ENCODE results near the gene ABHD12B.
A peak's percentile ranks its signal among the peaks of the same experiment; 100 is the strongest.

Gene ABHD12B, protein sequence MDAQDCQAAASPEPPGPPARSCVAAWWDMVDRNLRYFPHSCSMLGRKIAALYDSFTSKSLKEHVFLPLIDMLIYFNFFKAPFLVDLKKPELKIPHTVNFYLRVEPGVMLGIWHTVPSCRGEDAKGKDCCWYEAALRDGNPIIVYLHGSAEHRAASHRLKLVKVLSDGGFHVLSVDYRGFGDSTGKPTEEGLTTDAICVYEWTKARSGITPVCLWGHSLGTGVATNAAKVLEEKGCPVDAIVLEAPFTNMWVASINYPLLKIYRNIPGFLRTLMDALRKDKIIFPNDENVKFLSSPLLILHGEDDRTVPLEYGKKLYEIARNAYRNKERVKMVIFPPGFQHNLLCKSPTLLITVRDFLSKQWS

GRCh38 chr14:50871914-50872732 lies at the start of gene ABHD12B:
TSS of gene ABHD12B (plus strand) at chr14:50872053. CDS start at chr14:50872175, 122 bp downstream.
- no peak for ATAC-seq

DNA sequence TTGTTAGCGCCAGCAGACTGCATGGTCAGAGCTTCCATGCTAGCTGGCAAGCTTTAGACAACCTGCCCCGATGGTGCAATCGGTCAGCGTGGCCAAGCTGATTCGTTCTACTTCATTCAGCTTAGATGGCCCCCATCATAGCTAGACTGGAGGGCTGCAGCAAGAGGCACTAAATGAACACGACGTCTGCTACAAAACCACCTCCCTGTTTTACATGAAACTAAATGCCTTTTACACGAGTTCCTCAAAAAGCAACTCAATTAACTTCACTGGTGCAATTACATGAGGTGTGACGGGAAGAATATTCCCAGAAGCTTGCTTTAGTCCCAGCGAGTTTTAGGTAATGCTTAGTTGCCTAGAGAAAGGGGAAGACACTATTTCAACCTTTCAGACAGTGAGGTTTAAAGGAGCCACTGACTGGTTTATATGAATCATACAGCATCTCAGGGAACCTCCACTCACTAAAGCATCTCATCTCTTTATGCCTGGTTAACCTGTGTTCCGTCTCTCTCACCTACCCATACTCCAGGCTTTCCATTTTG lies 49.3 kb upstream of the ABHD12B start:
- ATAC-seq = peak; percentile 75 to 77

- peak in 1 of 2 donors; percentile 19 for ATAC-seq
Observed at GRCh38 chr14:50823051-50823761, 48.6 kb upstream of the ABHD12B start.

DNA sequence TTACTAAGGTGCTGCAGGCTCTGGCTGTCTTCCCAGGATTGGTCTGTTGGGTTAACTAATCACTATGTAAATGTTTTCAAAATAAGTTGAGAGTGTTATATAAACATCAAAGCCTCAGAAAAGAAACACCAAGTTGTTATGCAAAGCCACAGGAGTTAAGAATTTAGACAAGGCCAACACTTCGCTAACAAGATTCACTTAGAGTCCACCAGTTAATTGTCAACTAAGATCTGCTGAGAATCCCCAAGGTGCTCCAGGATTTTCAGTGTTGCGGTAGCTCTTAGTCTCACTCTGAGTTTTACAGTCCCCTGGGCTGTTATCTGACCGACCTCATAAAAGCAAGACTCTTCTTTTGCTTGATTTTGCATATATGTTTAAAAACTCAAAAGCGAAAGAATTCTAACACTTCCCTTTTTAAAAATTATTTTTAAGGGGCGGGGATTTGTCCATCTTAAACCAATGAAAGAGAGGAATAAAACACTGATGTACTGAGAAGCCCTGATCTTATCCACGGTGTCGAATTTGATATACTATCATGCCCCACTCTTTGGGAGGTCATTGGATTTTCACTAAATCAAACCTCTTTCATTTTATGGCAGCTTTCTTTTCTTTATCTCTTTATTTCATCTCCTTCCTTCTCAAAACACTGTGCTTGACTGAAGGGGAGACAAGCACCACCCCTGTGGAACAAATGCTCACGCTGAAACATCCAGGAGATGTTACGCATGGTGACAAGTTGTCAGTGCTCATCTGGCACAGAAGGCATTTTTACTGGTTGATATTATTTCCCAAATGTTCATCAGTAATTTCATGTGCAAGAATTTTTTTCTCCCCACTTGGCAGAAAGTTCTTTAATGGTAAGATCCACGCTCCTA lies 47.9 kb upstream of the ABHD12B start:
- peak in 1 of 2 donors; percentile 12 for ATAC-seq

- ATAC-seq = no peak
Observed at GRCh38 chr14:50825307-50825706, 46.5 kb upstream of the ABHD12B start.

DNA sequence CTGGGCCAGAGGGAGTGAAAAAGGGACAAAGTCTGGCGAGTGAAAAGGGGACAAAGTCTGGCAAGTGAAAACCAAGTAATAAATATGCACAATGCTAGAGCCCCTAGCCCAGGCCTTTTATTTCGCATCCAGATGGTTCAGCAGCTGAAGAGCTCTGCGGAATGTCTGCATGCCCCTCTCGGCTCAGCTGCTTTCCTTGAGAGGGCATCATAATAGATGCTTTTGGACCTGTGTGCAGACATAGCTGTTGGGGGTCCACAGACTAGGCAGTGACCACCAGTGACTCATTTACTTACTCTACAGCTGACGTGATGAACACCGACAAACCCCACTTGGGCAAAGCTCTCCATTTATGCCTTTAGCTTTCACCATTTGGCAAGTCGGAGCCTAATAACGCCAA lies 45.2 kb upstream of the ABHD12B start:
- ATAC-seq = no peak

- ATAC-seq = no peak
Observed at GRCh38 chr14:50828721-50829488, 42.9 kb upstream of the ABHD12B start.

DNA sequence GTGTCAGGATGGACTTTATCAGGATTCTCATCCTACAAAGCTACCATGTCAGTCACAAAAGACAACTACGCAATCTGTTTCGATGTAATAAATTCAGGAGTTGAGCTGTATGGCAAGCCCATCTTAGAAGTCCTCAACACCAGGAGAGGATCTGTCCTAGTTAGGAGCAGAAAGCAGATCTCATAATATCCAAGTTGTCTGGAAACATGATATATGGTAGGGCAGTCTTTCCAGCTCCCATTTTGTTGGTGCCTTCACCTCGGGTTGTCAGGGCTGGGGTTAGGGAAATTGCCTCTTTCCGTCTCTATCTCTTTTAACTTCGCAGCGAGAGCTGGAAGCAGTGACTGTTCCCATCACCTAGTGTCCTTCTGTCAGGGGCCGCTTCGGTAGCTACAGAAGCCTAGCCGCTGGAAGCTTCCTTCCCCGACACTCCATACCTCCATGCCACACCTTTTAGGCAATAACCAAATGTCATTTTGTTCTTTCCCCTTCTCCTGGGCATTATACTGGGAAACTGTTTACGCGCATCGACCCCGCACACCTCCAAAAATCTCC lies 42.3 kb upstream of the ABHD12B start:
- ATAC-seq = no peak

DNA sequence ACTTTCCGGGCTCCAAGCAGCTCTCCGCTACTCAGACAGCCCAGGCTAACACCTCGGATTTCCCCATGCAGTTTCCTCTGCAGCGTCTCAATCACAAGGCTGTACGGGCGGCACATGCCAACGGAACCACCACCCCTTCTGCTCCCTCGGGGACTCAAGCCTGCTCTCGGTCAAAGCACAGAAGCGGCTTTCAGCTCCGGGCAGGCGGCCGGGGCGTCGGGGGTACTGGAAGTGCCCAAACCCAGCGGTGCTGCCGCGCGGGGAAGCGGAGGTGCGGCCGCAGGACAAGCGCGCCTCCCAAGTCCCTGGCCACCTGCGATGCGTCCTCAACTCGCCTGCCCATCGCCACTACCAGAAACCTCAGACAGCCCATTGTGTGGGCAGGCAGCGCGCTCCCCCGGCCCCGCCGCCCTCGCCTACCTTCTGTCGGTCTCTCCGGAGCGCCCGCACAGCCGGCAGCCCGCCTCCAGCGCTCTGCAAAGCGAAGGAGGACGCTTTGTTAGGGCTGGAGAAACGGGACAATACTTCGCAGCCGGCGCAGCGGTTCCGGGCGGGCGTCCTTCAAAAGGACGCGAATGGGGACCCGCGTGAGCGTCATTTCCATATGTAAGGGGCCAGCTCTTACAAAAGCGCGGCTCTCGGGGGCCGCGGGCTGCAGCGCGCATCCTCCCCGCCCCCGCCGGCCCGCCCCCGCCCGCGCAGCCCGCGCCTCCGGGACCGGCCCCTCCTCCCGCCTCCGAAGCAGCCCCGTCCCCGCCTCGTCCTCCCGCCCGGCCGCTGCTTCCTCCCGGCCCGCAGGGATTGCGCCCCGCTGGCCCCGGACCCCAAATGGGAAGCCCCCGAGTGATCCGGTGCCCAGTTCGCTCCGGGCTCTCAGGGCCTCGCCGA lies 41.6 kb upstream of the ABHD12B start:
- peak; percentile 46 to 57 for ATAC-seq

- ATAC-seq = peak; percentile 92
Observed at GRCh38 chr14:50830932-50831725, 40.7 kb upstream of the ABHD12B start, which contains the start of gene NIN. TSS of gene NIN (minus strand) at chr14:50831162. CDS start at chr14:50822056, 9,106 bp downstream.

DNA sequence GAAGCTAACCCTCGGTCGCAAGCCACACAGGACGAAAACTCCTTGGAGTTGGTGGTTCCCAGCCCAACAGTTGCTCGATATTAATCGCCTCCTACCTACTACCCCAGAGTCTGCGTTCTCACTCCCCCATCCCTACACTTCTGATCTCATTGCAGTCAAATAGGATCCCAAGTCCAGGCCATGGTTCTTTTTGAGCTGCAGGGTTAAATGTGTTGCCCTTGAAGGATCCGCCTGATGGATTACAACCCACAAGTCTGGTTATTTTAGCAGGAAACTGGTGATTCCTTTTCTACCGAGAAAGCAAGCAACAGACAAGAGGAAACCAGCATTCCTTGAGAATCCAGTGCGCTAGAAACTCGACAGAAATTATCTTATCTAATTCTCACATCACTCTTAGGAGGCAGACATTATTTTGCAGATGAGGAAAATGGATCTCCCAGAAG lies 40.1 kb upstream of the ABHD12B start:
- no peak for ATAC-seq

DNA sequence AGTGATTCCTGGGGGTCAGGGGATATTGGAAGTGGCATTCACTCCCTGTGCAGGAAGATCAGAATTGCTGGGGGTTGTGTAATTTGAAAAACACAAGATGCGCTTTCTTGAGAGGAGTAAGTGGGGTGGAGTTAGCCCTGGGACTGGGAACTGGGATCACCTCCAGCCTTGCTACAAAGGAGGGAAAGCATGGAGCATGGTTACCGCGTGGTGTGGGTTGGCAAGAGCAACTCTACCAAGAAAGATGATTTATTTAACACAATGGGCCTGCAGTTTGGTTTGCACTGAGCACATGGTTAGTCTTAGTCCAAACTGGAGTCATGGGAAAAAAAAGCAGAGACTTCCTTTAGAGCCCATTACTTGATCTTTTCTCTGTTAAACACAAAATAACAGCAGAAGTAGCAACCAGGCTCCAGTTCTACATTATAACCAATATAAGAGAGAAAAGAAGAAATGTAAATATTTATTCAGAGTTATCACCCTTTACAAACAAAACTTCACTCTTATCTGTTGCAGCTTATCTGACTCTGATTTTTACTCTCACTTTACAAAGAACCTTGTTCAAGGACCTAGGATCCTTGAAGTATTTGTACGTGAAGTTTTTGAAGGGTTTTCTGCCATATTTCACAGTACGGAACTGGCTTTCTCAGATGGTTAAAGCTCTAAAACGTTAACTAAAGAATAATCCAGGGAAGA lies 38.8 kb upstream of the ABHD12B start:
- no peak for ATAC-seq

DNA sequence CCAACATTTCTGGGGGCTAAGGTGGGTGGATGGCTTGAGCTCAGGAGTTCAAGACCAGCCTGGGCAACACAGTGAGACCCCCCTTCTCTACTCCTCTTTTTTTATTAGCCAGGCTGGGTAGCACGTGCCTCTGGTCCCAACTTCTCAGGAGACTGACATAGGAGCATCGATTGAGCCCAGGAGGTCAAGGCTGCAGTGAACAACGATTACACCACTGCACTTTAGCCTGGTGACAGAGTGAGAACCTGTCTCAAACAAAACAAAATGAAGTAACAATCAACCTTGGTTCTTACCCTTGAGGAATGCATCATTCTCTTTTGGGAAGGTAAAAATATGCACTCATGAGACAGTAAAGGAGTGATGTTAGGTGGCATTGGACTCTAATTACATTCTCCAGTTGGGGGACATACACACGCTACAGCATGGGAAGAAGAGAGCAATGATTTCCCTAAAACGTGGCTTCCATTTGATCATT lies 37.0 kb upstream of the ABHD12B start:
- no peak for ATAC-seq

- ATAC-seq = no peak
Observed at GRCh38 chr14:50835280-50835679, 36.6 kb upstream of the ABHD12B start.

DNA sequence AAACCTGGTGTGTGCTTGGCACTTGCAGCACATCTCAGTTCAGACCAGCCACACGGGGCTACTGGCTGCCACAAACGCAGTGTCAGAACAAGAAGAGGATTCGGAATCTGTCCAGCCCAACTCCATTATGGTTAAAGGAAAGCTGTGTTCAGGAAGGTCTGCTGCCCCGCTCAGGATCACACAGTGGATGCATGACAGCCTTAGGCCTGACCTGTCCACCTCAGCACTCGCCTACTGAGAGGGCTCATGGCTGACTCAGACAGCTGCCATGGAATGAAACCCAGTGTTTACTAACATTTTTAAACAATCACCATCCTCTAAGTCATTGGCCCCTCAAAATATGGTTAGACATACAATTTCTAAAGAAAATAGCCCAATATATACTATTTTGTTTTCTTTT lies 35.3 kb upstream of the ABHD12B start:
- no peak for ATAC-seq

DNA sequence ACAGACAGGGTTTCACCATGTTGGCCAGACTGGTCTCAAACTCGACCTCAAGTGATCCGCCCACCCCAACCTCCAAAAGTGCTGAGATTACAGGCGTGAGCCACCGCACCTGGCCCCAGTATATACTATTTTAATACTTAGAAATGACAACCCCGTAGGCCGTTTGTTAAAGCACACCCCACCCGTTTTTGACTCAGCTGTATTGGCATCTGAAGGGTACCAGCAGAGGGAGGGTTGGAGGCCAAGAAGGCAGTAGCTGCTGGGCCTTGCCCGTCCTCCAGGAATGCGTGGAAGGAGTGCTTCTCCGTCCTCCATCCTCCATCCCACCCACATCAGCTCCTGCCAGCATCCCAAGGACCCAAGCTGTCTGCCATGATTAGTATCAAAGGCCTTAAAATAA lies 34.6 kb upstream of the ABHD12B start:
- no peak for ATAC-seq

- ATAC-seq = no peak
Observed at GRCh38 chr14:50837850-50838470, 33.9 kb upstream of the ABHD12B start.
